HL-60/S4 treated with phorbol 12-myristate 13-acetate at 8.2 ng/mL for 4 days and 3 days (cell line): ENCODE measurements around the gene C4orf50.
"Not testable (repeated sequence)": the region's sequence is repeated elsewhere in the genome, so short reads cannot be mapped to it uniquely, and the experiment has no call there.

Experiments used
- in situ Hi-C: fragments of 300-500 bp; cut with MboI; formaldehyde crosslinking; loops from 2 replicates; pipeline ENCODE4 v1.15.0; 2022; ENCODE audit warnings: low sequenced_read_pairs

C4orf50 gene

DNA sequence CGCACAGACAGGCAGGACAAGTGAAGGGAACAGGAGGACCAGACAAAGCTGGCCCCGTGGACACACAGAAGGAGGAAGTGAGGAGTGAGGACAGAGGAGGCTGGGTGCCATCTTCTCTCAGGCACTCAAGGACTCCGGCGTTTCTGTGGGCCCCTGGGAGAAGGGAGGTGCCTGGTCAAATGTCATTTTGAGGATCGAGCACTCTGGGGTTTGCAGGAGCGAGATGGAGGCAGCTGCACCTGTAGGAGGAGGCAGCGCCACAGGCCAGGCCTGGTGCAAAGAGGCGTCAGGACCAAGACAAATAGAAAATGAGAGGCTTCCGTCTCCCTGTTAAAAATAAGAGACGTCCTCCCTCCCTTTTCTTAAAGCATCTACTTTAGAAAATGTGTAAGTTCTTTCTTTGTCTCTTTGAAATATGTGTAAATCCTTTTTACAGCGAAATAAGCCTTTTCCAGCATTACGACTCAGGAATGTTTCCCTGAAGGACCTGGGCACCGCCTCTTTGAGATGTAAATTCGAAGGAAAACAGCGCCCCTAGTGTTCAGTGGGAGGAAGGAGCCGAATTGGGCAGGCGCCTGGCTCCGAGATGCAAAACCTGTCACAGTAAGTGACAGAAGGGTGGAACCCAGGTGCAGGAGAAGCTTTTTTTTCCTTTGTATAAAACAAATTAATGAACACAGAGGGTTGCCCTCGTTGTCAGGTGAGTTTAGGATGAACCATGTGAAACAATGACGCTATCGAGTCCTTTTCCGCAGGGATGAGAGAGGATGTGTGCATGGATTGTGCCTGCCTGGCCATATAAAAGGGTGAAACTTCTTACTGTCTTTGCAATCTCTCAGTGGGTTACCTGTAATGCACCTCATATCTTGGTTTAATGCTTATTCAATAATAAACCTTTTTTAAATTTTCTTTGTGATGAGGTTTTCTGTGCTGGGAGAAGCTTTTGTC is 1.4 kb upstream of the C4orf50 start:
- in situ Hi-C loops, result no loop called here

GRCh38 chr4:6017800-6018199 is 431 bp downstream of the C4orf50 start:
- in situ Hi-C loops, result no loop called here

- in situ Hi-C loops, result no loop called here
Measured at GRCh38 chr4:6017030-6017429, 1.2 kb downstream of the C4orf50 start.

GRCh38 chr4:6013564-6013963 is 4.7 kb downstream of the C4orf50 start:
- in situ Hi-C loops, result no loop called here

DNA sequence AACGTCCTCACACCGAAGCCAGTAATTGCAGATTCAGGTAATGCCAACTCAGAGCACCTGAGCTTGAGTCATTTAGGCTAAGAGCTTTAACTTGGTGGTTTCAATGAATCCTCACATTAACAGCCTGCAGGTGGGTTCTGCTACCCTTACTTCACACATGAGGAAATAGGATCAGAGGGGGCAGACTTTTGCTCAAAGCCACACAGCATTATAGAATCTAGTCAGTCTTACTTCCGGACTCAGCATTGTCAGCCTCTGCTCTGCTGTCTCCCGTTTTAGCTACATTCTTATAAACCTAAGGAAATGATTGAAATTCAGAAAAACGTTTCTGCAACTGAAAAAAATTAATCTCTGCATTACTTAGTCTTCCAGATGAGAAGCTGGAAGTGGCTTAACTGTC is 6.0 kb downstream of the C4orf50 start:
- in situ Hi-C loops, result no loop called here

- in situ Hi-C loops, result no loop called here
Measured at GRCh38 chr4:6011686-6012085, 6.5 kb downstream of the C4orf50 start.

DNA sequence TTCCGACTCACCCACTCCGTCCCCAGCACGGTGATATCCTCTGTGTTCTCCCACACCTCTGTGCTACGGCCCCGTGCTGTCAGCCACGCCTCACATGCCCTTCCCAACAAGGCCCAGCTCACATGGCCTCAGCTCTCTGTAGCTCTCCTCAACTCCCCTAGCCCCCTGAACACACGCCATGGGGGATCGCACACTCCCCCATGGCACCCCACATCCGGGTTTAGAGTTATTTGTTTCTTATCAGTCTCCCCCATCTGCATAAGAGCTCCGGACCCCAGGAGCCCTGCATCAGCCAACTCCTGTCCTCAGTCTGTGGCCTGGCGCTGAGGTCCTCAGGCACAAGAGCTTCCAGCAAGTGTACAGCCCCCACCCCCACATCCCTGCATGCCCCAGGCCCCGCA is 7.0 kb downstream of the C4orf50 start:
- in situ Hi-C loops, result no loop called here

DNA sequence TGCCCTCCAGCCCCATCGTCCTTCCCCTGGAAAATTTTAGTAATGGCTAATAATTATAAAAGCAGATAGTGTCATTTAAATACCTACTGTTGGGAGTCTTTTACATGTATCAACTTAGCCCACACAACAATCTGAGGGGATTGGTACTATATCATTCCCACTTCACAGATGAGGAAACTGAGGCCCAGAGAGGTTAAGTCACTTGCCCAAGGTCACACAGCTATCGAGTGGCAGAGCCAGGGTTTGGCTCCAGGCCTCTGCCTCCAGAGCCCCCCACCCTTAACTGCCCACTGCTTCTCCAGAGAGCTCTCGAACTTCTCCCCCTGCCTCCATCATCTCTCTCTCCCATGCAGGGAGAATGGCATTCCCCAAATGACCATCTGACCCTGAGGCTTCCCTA is 7.4 kb downstream of the C4orf50 start:
- in situ Hi-C loops, result no loop called here

- in situ Hi-C loops, result no loop called here
Measured at GRCh38 chr4:6009452-6009851, 8.8 kb downstream of the C4orf50 start.

DNA sequence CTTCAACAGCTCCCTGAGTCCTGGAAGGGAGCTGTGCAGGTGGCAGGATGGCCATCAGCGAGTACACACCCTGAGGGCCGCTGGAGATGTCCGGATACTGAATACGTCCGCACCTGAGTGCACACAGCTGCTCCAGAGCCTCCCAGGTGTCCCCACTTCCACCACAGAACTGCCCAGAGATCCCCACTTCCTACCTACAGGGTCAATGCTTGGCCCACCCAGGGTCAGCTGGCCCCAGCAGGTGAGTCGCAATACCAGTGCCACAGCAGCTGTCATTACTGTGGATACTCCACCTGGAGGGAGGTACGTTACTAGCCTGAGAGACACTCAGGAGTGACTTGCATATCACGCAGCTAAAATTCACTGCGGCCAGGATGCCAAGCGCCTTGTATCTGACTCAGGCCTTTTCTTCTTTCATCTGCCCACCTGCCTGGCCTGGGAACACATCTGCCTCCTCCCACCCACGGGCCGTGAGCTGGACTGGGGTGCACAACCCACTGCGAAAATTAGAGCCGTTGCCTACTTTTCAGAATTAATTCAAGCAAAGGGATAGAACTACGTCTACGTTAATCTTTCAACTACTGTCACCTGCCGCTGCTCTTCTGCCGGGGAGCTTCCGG is 9.4 kb downstream of the C4orf50 start:
- in situ Hi-C loops, result no loop called here

GRCh38 chr4:6008092-6008551 is 10.1 kb downstream of the C4orf50 start:
- in situ Hi-C loops, result no loop called here

DNA sequence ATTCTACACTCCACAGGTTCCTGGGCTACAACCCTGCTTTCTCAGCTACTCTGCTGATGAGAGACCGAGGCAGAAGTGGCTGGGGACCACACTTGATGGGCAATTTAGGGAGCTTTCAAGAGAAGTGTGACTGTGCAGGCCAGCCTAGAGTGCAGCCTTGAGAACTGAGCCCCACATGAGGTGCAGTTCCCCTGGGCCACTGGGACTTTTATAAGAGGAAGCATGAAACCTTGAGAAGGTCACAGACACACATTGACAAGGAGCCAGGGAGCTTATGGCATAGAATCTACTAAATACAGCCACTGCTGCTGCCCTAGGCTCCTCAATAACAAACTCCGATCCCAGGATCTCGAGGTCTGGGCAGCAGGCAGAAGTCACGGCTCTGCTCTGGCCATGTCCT is 13.1 kb downstream of the C4orf50 start:
- in situ Hi-C loops, result no loop called here

DNA sequence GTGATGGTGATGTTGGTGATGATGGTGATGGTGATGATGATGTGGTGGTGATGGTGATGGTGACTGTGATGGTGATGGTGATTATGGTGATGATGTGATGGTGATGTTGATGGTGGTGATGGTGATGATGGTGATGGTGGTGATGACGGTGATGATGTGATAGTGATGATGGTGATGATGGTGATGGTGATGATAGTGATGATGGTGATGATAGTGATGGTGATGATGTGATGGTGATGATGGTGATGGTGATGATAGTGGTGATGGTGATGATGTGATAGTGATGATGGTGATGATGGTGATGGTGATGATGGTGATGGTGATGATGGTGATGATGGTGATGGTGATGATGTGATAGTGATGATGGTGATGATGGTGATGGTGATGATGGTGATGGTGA is 14.7 kb downstream of the C4orf50 start:
- in situ Hi-C loops, result not testable (repeated sequence)

DNA sequence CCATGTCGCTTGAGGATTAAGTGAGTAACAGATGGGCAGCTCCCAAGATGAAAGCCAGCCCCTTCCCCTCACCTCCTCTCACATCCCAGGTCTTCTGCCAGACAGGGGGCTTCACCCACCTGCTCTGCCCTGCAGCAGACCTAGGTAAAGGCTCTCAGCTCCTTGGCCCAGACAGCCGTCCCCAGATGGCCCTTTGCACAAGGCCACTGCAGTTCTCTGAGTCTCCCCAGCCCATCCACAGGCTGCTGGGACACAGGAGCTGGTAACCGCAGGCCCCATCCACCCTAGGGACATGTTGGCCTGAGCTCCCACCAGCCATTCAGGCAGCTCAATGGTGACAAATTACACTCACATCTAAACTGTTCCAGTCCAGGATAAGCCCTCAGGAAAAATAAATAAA is 15.3 kb downstream of the C4orf50 start:
- in situ Hi-C loops, result no loop called here

- in situ Hi-C loops, result no loop called here
Measured at GRCh38 chr4:6002492-6002833, 15.8 kb downstream of the C4orf50 start.

- in situ Hi-C loops, result no loop called here
Measured at GRCh38 chr4:6001680-6002491, 16.3 kb downstream of the C4orf50 start.

DNA sequence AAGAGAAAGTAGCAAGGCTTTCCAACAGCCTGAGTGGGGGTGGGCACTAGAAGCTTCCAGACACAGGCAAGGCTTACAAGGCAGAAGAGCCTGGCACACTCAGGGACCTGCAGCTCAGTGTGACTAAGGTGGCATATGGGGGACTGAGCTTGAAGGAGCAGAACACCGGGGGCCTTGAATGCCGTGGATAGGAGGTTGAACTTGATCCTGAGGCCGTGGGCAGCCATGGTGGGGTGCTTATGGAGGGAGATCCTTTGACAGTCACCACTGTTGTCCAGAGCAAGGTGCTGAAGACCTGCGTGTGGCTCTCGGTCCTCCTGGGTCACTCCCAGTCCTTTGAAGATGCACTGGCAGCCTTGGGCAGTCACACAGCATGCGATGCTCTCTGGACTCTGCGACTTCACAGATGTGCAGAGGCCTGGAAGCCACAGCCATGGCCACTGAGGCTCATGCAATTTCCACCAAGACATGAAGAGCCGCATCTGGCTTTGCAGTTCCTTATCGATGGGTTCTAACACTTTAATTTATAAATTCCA is 18.3 kb downstream of the C4orf50 start:
- in situ Hi-C loops, result no loop called here

DNA sequence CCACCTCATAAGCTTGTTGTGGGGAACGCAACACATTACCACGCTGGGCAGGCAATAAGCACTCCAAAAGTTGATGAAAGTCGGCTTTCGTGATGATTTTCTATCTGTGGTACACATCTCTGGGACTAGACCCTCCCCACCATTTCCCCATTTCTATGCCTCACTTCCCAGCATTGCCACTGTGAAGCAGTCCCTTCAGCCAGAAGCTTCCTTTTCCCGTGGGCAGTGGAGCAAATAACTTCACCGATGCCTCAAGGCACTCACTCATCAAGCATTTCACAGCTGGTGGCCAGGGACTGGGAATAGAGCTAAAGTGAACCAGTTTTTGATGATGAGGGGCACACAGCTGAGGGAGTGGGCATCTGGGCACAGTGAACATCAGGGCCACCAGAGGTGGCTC is 18.9 kb downstream of the C4orf50 start:
- in situ Hi-C loops, result no loop called here

- in situ Hi-C loops, result no loop called here
Measured at GRCh38 chr4:5998333-5998936, 19.8 kb downstream of the C4orf50 start.

GRCh38 chr4:5996641-5997040 is 21.6 kb downstream of the C4orf50 start:
- in situ Hi-C loops, result no loop called here
